ENCODE data around the gene SLC16A4. TPM values are rescaled to one million over a fixed set of nuclear protein-coding genes. Genes with fewer than 3 reads are reported as not detected.

Gene SLC16A4
- total and polyA plus RNA-seq, 10 of the 15 experiments (the other 5 are each of a cell fraction or from before 2014, with no cell fraction given): 0.13 to 2.2 (median 0.26) TPM; not detected in 1

DNA sequence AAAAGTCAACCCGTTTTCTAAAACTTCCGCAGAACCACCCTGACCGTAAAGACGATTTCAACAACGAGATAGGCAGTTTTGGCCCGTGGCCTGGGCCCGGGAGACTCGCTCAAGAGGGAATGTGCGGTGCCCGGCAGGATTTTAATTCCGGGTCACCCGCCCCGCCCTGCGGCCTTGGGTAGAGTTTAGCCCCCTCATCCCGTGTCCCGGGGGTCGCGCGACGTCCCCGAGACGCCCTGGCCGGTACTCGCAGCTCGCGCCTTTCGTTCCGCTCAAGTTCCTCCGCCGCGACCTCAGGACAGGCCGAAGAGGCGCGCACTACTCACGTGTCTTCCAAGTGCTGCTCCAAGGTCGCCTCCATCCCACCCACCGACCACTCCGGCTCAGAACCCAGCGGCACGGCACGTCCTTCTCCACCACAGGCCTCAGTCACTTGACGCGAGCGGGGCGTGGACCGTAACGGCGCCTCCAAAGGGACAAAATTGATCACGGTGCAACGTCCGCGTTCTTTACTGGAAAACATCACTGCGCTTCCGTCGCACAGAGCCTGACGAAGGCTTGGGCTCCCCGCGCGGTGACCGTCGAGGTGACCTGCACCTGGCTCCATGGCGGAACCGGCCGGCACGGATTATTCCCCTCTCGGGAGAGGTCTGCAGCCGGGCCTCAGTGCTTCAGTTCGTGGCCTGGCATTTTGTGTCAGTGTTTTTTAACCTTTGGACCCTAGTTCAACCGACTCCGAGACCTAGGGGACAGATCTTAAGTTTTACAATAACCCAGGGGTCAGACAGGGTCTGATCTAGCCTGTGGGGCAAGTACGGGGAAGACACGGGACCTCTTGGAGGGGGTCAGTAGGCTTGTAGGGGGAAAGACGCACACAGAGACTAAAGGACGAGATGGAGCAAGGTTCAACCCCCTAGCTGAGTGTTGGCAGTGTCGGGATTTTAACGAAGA, 16.7 kb upstream of the SLC16A4 start, which contains the start of gene LAMTOR5 (continued):
- 0 out of 2 replicates have a peak, but pooled peaks have one; percentile 8 for TF ChIP-seq SMC3 (IDR thresholded peaks at IDR 0.05; ENCODE audit: borderline replicate concordance, low read length)
- peak; percentile 35; the same call in 1 of the 2 replicates for TF ChIP-seq RAD21 (IDR thresholded peaks at IDR 0.05; ENCODE audit: insufficient read depth, low read depth, low read length)
- TF ChIP-seq, protein P1, sequence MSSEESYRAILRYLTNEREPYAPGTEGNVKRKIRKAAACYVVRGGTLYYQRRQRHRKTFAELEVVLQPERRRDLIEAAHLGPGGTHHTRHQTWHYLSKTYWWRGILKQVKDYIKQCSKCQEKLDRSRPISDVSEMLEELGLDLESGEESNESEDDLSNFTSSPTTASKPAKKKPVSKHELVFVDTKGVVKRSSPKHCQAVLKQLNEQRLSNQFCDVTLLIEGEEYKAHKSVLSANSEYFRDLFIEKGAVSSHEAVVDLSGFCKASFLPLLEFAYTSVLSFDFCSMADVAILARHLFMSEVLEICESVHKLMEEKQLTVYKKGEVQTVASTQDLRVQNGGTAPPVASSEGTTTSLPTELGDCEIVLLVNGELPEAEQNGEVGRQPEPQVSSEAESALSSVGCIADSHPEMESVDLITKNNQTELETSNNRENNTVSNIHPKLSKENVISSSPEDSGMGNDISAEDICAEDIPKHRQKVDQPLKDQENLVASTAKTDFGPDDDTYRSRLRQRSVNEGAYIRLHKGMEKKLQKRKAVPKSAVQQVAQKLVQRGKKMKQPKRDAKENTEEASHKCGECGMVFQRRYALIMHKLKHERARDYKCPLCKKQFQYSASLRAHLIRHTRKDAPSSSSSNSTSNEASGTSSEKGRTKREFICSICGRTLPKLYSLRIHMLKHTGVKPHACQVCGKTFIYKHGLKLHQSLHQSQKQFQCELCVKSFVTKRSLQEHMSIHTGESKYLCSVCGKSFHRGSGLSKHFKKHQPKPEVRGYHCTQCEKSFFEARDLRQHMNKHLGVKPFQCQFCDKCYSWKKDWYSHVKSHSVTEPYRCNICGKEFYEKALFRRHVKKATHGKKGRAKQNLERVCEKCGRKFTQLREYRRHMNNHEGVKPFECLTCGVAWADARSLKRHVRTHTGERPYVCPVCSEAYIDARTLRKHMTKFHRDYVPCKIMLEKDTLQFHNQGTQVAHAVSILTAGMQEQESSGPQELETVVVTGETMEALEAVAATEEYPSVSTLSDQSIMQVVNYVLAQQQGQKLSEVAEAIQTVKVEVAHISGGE (CRISPR knock-in tag; IDR thresholded peaks at IDR 0.05): no peak
- TF ChIP-seq ZZZ3 (IDR thresholded peaks at IDR 0.05; ENCODE audit: control insufficient read depth, insufficient read length, low read depth): no peak
- 0 out of 2 replicates have a peak, but pooled peaks have one; percentile 11 for TF ChIP-seq NFIC (IDR thresholded peaks at IDR 0.05; ENCODE audit: low read depth, low read length)
- peak; percentile 89 for TF ChIP-seq PML (IDR thresholded peaks at IDR 0.05; ENCODE audit: low read length)
- peak; percentile 87 to 92 for TF ChIP-seq BHLHE40 (IDR thresholded peaks at IDR 0.05; ENCODE audit: borderline replicate concordance in 1 of 2, low read depth in 2 of 2, low read length in 1 of 2)
- peak; percentile 84 for TF ChIP-seq NR2C1 (IDR thresholded peaks at IDR 0.05)
- TF ChIP-seq, protein P2, sequence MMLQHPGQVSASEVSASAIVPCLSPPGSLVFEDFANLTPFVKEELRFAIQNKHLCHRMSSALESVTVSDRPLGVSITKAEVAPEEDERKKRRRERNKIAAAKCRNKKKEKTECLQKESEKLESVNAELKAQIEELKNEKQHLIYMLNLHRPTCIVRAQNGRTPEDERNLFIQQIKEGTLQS (IDR thresholded peaks at IDR 0.05; ENCODE audit: borderline replicate concordance, extremely low read depth, low read depth, low read length): peak; percentile 76; the same call in 1 of the 2 replicates
- peak; percentile 74 for TF ChIP-seq DPF2 (IDR thresholded peaks at IDR 0.05)
- TF ChIP-seq SIN3A (IDR thresholded peaks at IDR 0.05; ENCODE audit: low read depth, low read length): peak; percentile 72; the same call in 1 of the 2 replicates
- TF ChIP-seq MYC (IDR thresholded peaks at IDR 0.05; ENCODE audit: insufficient read depth, insufficient read length, insufficient replicate concordance, low read length, severe bottlenecking): peak; percentile 73
- TF ChIP-seq, protein P3, sequence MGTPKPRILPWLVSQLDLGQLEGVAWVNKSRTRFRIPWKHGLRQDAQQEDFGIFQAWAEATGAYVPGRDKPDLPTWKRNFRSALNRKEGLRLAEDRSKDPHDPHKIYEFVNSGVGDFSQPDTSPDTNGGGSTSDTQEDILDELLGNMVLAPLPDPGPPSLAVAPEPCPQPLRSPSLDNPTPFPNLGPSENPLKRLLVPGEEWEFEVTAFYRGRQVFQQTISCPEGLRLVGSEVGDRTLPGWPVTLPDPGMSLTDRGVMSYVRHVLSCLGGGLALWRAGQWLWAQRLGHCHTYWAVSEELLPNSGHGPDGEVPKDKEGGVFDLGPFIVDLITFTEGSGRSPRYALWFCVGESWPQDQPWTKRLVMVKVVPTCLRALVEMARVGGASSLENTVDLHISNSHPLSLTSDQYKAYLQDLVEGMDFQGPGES (IDR thresholded peaks at IDR 0.05): no peak
- no peak for TF ChIP-seq SUPT20H (IDR thresholded peaks at IDR 0.05; ENCODE audit: borderline replicate concordance, control insufficient read depth, low read depth, low read length)
- TF ChIP-seq CREB1 (IDR thresholded peaks at IDR 0.05; ENCODE audit: low read depth): peak; percentile 99
- peak; percentile 97 for TF ChIP-seq POLR2A (IDR thresholded peaks at IDR 0.05; ENCODE audit: low read depth, low read length)
- TF ChIP-seq, protein P4, sequence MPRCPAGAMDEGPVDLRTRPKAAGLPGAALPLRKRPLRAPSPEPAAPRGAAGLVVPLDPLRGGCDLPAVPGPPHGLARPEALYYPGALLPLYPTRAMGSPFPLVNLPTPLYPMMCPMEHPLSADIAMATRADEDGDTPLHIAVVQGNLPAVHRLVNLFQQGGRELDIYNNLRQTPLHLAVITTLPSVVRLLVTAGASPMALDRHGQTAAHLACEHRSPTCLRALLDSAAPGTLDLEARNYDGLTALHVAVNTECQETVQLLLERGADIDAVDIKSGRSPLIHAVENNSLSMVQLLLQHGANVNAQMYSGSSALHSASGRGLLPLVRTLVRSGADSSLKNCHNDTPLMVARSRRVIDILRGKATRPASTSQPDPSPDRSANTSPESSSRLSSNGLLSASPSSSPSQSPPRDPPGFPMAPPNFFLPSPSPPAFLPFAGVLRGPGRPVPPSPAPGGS (IDR thresholded peaks at IDR 0.05; ENCODE audit: borderline replicate concordance, insufficient read depth, low read depth, low read length, poor library complexity, severe bottlenecking): no peak
- no peak for TF ChIP-seq KDM1A (IDR thresholded peaks at IDR 0.05; ENCODE audit: borderline replicate concordance)
- TF ChIP-seq YBX1 (IDR thresholded peaks at IDR 0.05): no peak
- no peak for TF ChIP-seq RCOR1 (conservative IDR thresholded peaks at IDR 0.05; ENCODE audit: low read depth, low read length)
- peak; percentile 63; the same call in 1 of the 2 replicates for TF ChIP-seq TCF12 (IDR thresholded peaks at IDR 0.05; ENCODE audit: low read depth, low read length)
- TF ChIP-seq TBL1XR1 (IDR thresholded peaks at IDR 0.05; ENCODE audit: low read depth, low read length): no peak; the same call in 1 of the 2 replicates
- peak in 1 of 2 experiments; percentile 83; a peak in 2 of 4 replicates for TF ChIP-seq SRF (IDR thresholded peaks at IDR 0.05; ENCODE audit: low read depth in 2 of 2, low read length in 2 of 2)
- TF ChIP-seq SP1 (IDR thresholded peaks at IDR 0.05; ENCODE audit: low read depth, low read length): peak; percentile 81
